ENCODE data around the gene ETS1.

The ETS1 gene

GRCh38 chr11:128553662-128554362, 33.5 kb downstream of the ETS1 start:
- DNase-seq (ENCODE audit: low spot score), result no peak
- TF ChIP-seq CTCF (IDR thresholded peaks at IDR 0.05; ENCODE audit: extremely low read depth, missing control alignments), result peak; percentile 59

DNA sequence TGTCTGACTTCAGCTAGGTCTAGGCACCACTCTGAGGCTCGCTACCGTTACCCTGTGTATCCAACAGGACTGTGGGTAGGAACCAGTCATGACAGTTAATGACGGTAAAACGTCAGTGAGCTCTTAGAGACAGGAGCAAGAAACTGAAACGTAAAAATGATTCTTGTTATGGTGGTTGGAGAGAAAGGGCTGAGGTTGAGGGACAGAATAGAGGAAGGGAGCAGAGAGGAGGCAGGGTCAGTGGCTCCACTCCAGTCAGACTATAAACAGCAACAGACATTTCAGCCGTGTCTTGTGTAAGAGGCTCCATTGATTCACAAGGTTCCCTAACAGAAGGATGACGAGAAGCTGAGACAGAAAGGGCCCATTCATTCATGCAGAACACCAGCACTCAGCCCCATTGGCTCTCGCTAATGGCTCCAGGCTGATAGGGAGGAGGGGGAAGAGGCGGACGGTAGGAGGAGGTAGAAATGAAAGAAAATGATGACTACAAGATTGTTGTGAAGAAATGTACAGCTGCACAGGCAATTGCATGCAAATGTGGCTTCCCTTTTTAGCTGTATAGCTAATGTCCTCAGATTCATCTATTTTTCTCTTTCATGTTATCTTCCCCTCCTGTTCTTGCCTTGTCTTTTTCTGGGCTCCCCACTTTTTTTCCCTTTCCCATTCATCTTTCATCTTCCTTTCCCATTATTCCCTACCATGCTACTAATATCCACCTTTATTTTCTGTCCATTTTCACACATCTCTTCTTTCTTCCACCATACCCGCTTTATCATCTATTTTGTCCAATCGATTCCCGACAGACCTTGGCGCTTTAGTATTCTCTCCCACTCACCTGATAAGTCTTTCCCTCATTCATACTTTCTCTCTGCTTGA, 34.3 kb downstream of the ETS1 start:
- DNase-seq (ENCODE audit: low spot score), result peak; percentile 84
- no peak for TF ChIP-seq CTCF (IDR thresholded peaks at IDR 0.05; ENCODE audit: extremely low read depth, missing control alignments)

DNA sequence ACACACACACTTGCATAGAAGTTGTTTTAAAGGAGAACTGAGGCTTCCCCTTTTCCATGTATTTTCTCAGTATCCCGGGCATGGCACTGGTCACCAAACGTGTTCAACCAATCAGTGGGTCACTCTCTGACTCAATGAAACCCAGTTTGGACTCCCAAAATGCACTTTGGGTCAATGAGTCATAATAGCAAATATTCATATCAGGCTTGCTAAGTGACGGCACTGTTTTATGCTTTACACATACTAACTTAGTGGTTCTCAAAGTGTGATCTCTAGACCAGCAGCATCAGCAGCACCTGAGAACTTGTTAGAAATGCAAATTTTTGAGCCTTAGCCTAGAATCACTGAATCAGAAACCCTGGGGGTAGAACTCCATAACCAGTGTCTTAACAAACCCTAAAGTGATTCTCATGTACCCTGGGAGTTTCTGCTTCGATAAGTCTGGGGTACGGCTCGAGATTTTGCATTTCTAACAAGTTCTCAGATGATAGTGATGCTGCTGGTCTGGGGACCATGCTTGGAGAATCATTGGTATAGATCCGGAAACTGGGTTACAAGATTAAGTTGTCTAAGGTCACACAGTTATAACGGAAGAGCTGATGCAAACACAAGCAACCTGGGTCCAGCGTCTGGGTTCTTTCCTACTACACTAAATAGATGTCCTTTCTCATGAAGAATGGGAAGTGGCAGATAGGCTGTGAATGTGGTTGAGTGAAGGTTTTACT, 35.6 kb downstream of the ETS1 start:
- TF ChIP-seq CTCF (IDR thresholded peaks at IDR 0.05; ENCODE audit: extremely low read depth, missing control alignments), result no peak
- DNase-seq (ENCODE audit: low spot score), result peak; percentile 71

GRCh38 chr11:128551058-128551457, 36.3 kb downstream of the ETS1 start:
- no peak for DNase-seq (ENCODE audit: low spot score)
- TF ChIP-seq CTCF (IDR thresholded peaks at IDR 0.05; ENCODE audit: extremely low read depth, missing control alignments), result no peak

GRCh38 chr11:128550261-128550821, 37.0 kb downstream of the ETS1 start:
- no peak for TF ChIP-seq CTCF (IDR thresholded peaks at IDR 0.05; ENCODE audit: extremely low read depth, missing control alignments)
- no peak for DNase-seq (ENCODE audit: low spot score)

GRCh38 chr11:128549256-128549944, 38.0 kb downstream of the ETS1 start:
- no peak for TF ChIP-seq CTCF (IDR thresholded peaks at IDR 0.05; ENCODE audit: extremely low read depth, missing control alignments)
- no peak for DNase-seq (ENCODE audit: low spot score)

Data from GM20000 (cell line).